CD4-positive, alpha-beta memory T cell (primary cell): ENCODE measurements around the gene SPECC1. TPM values are rescaled to one million over a fixed set of nuclear protein-coding genes. Genes with fewer than 3 reads are reported as not detected.
A peak's percentile ranks its signal among the peaks of the same experiment; 100 is the strongest.

Source experiments
- CTCF ChIA-PET: fragments of 350-600 bp; sonication (Branson Sonifier 250); formaldehyde crosslinking; loops from one replicate; lab custom pipeline; 2021; ENCODE audit warnings: inconsistent platforms; ENCODE audit not compliant: partially characterized antibody; lab: Charles Lee
- POLR2A ChIA-PET: fragments of 350-600 bp; sonication (Branson Sonifier 250); formaldehyde crosslinking; loops from one replicate; lab custom pipeline; 2021; ENCODE audit not compliant: partially characterized antibody; lab: Charles Lee
- DNase-seq, 5 donors: peaks; one replicate each; pipeline versions ENCODE4 v3.0.0 to v3.0.0-alpha.2; 2020 to 2022; ENCODE audit warnings: mixed read lengths in 1 of 5
- H3K27ac ChIP-seq: one replicate; pipeline ENCODE4 v1.7.0; 2013; ENCODE audit warnings: low read depth, low read length
- H3K27me3 ChIP-seq: 2 replicates; pipeline ENCODE4 v1.7.0; 2013; ENCODE audit warnings: mild to moderate bottlenecking, low read length, moderate library complexity; ENCODE audit not compliant: insufficient read depth
- H3K36me3 ChIP-seq: 2 replicates; pipeline ENCODE4 v1.7.0; 2013; ENCODE audit warnings: mild to moderate bottlenecking, low read length, moderate library complexity; ENCODE audit not compliant: insufficient read depth
- H3K4me1 ChIP-seq: 2 replicates; pipeline ENCODE4 v1.7.0; 2013; ENCODE audit warnings: mild to moderate bottlenecking, low read length, moderate library complexity; ENCODE audit not compliant: insufficient read depth
- H3K4me3 ChIP-seq, 2 donors: one replicate each; pipeline ENCODE4 v1.7.0; 2013; ENCODE audit warnings: low read length in 2 of 2, mild to moderate bottlenecking in 1 of 2
- H3K9me3 ChIP-seq, 2 donors: one replicate each; pipeline ENCODE4 v1.7.0; 2013; ENCODE audit warnings: low read length in 2 of 2, control low read depth in 1 of 2; ENCODE audit not compliant: control insufficient read depth in 1 of 2
- H3K27ac Mint-ChIP-seq, 7 donors: one replicate each; pipeline ENCODE4 v1.8.0; 2020 to 2021; ENCODE audit warnings: mixed read lengths in 7 of 7, mild to moderate bottlenecking in 6 of 7, inconsistent platforms in 3 of 7, moderate library complexity in 3 of 7
- H3K27me3 Mint-ChIP-seq, 2 donors: one replicate each; pipeline ENCODE4 v1.8.0; 2020 to 2021; ENCODE audit warnings: mixed read lengths in 2 of 2
- H3K36me3 Mint-ChIP-seq, 2 donors: one replicate each; pipeline ENCODE4 v1.8.0; 2020 to 2021; ENCODE audit warnings: mixed read lengths in 2 of 2, inconsistent platforms in 1 of 2, mild to moderate bottlenecking in 1 of 2
- H3K4me1 Mint-ChIP-seq, 4 donors: one replicate each; pipeline ENCODE4 v1.8.0; 2020 to 2021; ENCODE audit warnings: mixed read lengths in 4 of 4, mild to moderate bottlenecking in 1 of 4
- H3K4me3 Mint-ChIP-seq, 8 donors: one replicate each; pipeline ENCODE4 v1.8.0; 2020 to 2021; ENCODE audit warnings: mixed read lengths in 8 of 8, mild to moderate bottlenecking in 7 of 8, moderate library complexity in 6 of 8, inconsistent platforms in 3 of 8
- H3K9me3 Mint-ChIP-seq, 8 donors: one replicate each; pipeline ENCODE4 v1.8.0; 2020 to 2021; ENCODE audit warnings: mixed read lengths in 8 of 8, mild to moderate bottlenecking in 5 of 8, inconsistent platforms in 3 of 8, moderate library complexity in 1 of 8
- intact Hi-C: fragments of 100-400 bp; cut with micrococcal nuclease; formaldehyde crosslinking; loops from one replicate; pipeline ENCODE4 v1.15.1; 2023
- polyA plus RNA-seq, 2 donors: library from polyadenylated mRNA; unstranded; fragments of 300-500 nt; fragmentation: Illumina TruSeq; gene quantifications; one replicate each; pipeline ENCODE4 v1.2.3, GENCODE V29; 2021
- total RNA-seq, 2 experiments: library from RNA; stranded (reverse); gene quantifications; one replicate each; pipeline ENCODE4 v1.2.3, GENCODE V29; 2021

SPECC1 gene
- total and polyA plus RNA-seq, 4 experiments from 2014 or later: 1.7 to 13.4 (median 8.7) TPM

DNA sequence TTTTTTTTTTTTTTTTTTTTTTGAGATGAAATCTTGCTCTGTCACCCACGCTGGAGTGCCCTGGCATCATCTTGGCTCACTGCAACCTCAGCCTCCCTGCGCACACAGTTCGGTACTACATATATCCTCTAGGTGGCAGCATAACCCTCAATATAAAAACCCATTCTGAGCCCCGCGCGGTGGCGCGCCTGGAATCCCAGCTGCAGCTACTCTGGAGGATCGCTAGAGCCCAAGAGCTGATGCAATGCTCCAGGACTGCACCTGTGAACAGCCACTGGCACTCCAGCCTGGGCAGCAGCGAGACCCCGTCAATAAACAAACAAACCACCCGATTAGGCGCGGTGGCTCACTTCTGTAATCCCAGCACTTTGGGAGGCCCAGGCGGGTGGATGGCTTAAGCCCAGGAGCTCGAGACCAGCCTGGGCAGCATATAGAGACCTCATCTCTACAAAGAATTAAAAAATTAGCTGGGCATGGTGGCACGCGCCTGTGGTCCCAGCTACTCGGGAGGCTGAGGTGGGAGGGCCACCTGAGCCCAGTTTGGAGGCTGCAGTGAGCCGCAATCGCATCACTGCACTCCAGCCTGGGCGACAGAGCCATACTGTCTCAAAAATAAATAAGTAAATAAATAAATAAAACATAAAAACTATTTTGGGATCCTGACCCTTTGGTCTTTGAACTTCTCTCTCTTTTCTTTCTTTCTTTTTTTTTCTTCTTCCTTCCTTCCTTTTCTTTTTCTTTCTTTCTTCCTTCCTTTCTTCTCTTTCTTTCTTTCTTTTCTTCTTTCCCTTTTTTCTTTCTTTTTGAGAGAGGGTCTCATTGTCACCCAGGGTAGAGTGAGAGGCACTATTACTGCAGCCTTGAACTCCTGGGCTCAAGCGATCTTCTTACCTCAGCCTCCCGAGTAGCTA is 16.1 kb upstream of the SPECC1 start:
- Histone ChIP-seq H3K27me3 (no peaks in the 10 kb centered on the region), H3K27ac (no peak overlapping the region), H3K9me3 (no peaks in the 10 kb centered on the region), H3K36me3 (no peaks in the 10 kb centered on the region), H3K4me1 (peaks cover 3% of the 10 kb centered on the region), H3K4me3 (no peak overlapping the region)
- Mint-ChIP-seq H3K36me3 (no peaks in the 10 kb centered on the region), H3K4me1 (peaks cover 2 to 6% (median 4%) of the 10 kb centered on the region in 4 donors), H3K27me3 (peaks cover 9 to 10% of the 10 kb centered on the region in 2 donors), H3K4me3 (peak overlapping the region in 2 of 8 donors; percentile 25 to 55), H3K9me3 (no peaks in the 10 kb centered on the region), H3K27ac (peak overlapping the region in 3 of 7 donors; percentile 4 to 51 (median 29))
- CTCF ChIA-PET: interaction anchor here (0.6 to 6.2 kb wide), 31 partner anchors 8 to 321 kb away, joined by 3 to 75 read pairs (median 5); partner anchors contain the start of genes AKAP10 and SPECC1
- POLR2A ChIA-PET: interaction anchor here (0.6 to 1.2 kb wide), 4 partner anchors 13 to 116 kb away, joined by 3 to 4 read pairs (median 4); partner anchors contain the start of gene AKAP10
- intact Hi-C loops: loop anchor here (1.0 to 2.0 kb wide), 4 partner anchors 16 to 328 kb away; partner anchors contain the start of gene SPECC1
- peak; percentile 74 to 77 (median 75) for DNase-seq

GRCh38 chr17:19996086-19996485 is 13.1 kb upstream of the SPECC1 start:
- Histone ChIP-seq H3K27ac (no peak overlapping the region), H3K36me3 (no peaks in the 10 kb centered on the region), H3K4me3 (no peak overlapping the region), H3K9me3 (no peaks in the 10 kb centered on the region), H3K27me3 (no peaks in the 10 kb centered on the region), H3K4me1 (peaks cover 3% of the 10 kb centered on the region)
- POLR2A ChIA-PET: interaction anchor here (0.6 kb wide), 1 partner anchor 59 kb away, joined by 6 read pairs; no protein-coding TSS in a partner anchor
- intact Hi-C loops: no loop called here
- Mint-ChIP-seq H3K9me3 (peaks cover 0 to 2% (median 0%) of the 10 kb centered on the region in 8 donors), H3K4me1 (peaks cover 2 to 6% (median 4%) of the 10 kb centered on the region in 4 donors), H3K27ac (no peak overlapping the region), H3K27me3 (peaks cover 11 to 17% of the 10 kb centered on the region in 2 donors), H3K36me3 (no peaks in the 10 kb centered on the region), H3K4me3 (no peak overlapping the region)
- no peak for DNase-seq
- CTCF ChIA-PET: interaction anchor here (0.9 to 6.2 kb wide), 4 partner anchors 14 to 132 kb away, joined by 3 to 73 read pairs (median 4); partner anchors contain the start of gene SPECC1

DNA sequence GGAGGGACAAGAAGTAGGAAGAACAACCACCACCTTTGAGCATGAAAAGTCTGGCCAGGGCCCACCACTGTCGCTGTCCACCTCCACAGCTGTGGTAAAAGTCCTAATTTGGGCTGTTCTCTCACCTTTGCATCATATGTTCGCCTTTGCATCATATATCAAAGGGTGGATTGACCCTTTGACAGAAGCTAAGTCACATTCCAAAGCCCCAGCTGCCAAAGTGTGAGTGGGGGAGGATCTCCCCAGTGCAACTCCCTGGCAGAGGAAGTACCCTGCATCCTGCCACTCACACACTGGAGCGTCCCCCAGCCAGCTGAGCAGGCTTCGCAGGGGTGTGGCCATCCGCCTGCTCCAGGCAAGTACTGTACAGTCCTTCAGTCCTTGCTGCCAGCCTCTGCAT is 12.7 kb upstream of the SPECC1 start:
- H3K27ac ChIP-seq: no peak overlapping the region
- POLR2A ChIA-PET: interaction anchor here (0.6 kb wide), 2 partner anchors 58 to 311 kb away, joined by 3 to 6 read pairs; no protein-coding TSS in a partner anchor
- H3K4me3 Mint-ChIP-seq: no peak overlapping the region
- H3K36me3 ChIP-seq: no peaks in the 10 kb centered on the region
- no peaks in the 10 kb centered on the region for H3K9me3 ChIP-seq
- H3K4me3 ChIP-seq: no peak overlapping the region
- intact Hi-C loops: no loop called here
- H3K9me3 Mint-ChIP-seq: peaks cover 0 to 2% (median 0%) of the 10 kb centered on the region in 8 donors
- CTCF ChIA-PET: interaction anchor here (0.9 to 6.2 kb wide), 4 partner anchors 14 to 132 kb away, joined by 3 to 73 read pairs (median 4); partner anchors contain the start of gene SPECC1
- no peaks in the 10 kb centered on the region for H3K27me3 ChIP-seq
- H3K27me3 Mint-ChIP-seq: peaks cover 11 to 17% of the 10 kb centered on the region in 2 donors
- no peak for DNase-seq
- peaks cover 2 to 6% (median 4%) of the 10 kb centered on the region in 4 donors for H3K4me1 Mint-ChIP-seq
- H3K27ac Mint-ChIP-seq: no peak overlapping the region
- H3K36me3 Mint-ChIP-seq: no peaks in the 10 kb centered on the region
- peaks cover 3% of the 10 kb centered on the region for H3K4me1 ChIP-seq

- H3K9me3 Mint-ChIP-seq: no peaks in the 10 kb centered on the region
- peak overlapping the region in 6 of 7 donors; percentile 68 to 92 (median 85) for H3K27ac Mint-ChIP-seq
- peaks cover 16 to 18% of the 10 kb centered on the region in 2 donors for H3K27me3 Mint-ChIP-seq
- Histone ChIP-seq H3K36me3 (no peaks in the 10 kb centered on the region), H3K4me3 (peak overlapping the region; percentile 65 to 66), H3K4me1 (peaks cover 14% of the 10 kb centered on the region), H3K27ac (no peak overlapping the region), H3K27me3 (peaks cover 7% of the 10 kb centered on the region), H3K9me3 (no peaks in the 10 kb centered on the region)
- POLR2A ChIA-PET: interaction anchor here (0.9 to 2.9 kb wide), 3 partner anchors 11 to 31 kb away, joined by 3 to 22 read pairs (median 4); partner anchors contain the start of gene AKAP10
- H3K36me3 Mint-ChIP-seq: no peaks in the 10 kb centered on the region
- peak overlapping the region; percentile 91 to 98 (median 93) for H3K4me3 Mint-ChIP-seq
- CTCF ChIA-PET: interaction anchor here (0.7 to 6.0 kb wide), 8 partner anchors 8 to 1035 kb away, joined by 3 to 73 read pairs (median 4); partner anchors contain the start of gene USP22
- peak in 3 of 5 donors; percentile 8 to 34 (median 12) for DNase-seq
- H3K4me1 Mint-ChIP-seq: peaks cover 9 to 17% (median 10%) of the 10 kb centered on the region in 4 donors
- intact Hi-C loops: loop anchor here (1.0 to 5.0 kb wide), 3 partner anchors 16 to 109 kb away; partner anchors contain the start of gene AKAP10
These were observed 712 bp upstream of the SPECC1 start for GRCh38 chr17:20008242-20009051.

DNA sequence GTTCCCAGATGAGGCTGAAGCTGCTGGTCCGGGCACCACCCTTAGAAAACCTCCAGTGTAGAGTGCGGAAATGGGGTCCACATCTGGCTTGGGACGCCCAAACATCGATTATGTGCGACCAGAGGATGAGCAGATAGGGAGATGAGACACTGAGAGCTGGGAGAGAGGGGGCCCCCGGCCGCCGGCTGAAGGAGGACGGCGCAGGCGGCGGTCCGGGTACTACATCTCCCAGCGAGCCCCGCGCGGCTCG is 182 bp upstream of the SPECC1 start:
- Histone ChIP-seq H3K4me1 (peaks cover 14% of the 10 kb centered on the region), H3K4me3 (peak overlapping the region; percentile 65 to 66), H3K27ac (no peak overlapping the region), H3K9me3 (no peaks in the 10 kb centered on the region), H3K27me3 (peaks cover 7% of the 10 kb centered on the region), H3K36me3 (no peaks in the 10 kb centered on the region)
- H3K36me3 Mint-ChIP-seq: no peaks in the 10 kb centered on the region
- no peaks in the 10 kb centered on the region for H3K9me3 Mint-ChIP-seq
- peaks cover 9 to 17% (median 10%) of the 10 kb centered on the region in 4 donors for H3K4me1 Mint-ChIP-seq
- intact Hi-C loops: loop anchor here (1.0 to 5.0 kb wide), 3 partner anchors 17 to 108 kb away; partner anchors contain the start of gene AKAP10
- no peak for DNase-seq
- CTCF ChIA-PET: interaction anchor here (0.7 to 6.0 kb wide), 9 partner anchors 9 to 1034 kb away, joined by 3 to 73 read pairs (median 5); partner anchors contain the start of gene USP22
- H3K27me3 Mint-ChIP-seq: peaks cover 19 to 23% of the 10 kb centered on the region in 2 donors
- POLR2A ChIA-PET: interaction anchor here (0.6 to 2.9 kb wide), 4 partner anchors 11 to 175 kb away, joined by 3 to 22 read pairs (median 4); partner anchors contain the start of gene AKAP10
- peak overlapping the region; percentile 91 to 98 (median 93) for H3K4me3 Mint-ChIP-seq
- peak overlapping the region; percentile 29 to 92 (median 84) for H3K27ac Mint-ChIP-seq

GRCh38 chr17:20010099-20010863 is 1.1 kb downstream of the SPECC1 start:
- ChIA-PET POLR2A (interaction anchor here (0.7 to 2.9 kb wide), 4 partner anchors 9 to 145 kb away, joined by 3 to 22 read pairs (median 3); partner anchors contain the start of gene AKAP10), CTCF (interaction anchor here (0.7 to 6.0 kb wide), 12 partner anchors 9 to 497 kb away, joined by 3 to 73 read pairs (median 5); no protein-coding TSS in a partner anchor)
- Histone ChIP-seq H3K4me3 (peak overlapping the region; percentile 57 to 66), H3K9me3 (no peaks in the 10 kb centered on the region), H3K27ac (no peak overlapping the region), H3K4me1 (peaks cover 14% of the 10 kb centered on the region), H3K36me3 (no peaks in the 10 kb centered on the region), H3K27me3 (peaks cover 7% of the 10 kb centered on the region)
- Mint-ChIP-seq H3K27ac (peak overlapping the region in 4 of 7 donors; percentile 66 to 91 (median 74)), H3K4me1 (peaks cover 9 to 17% (median 10%) of the 10 kb centered on the region in 4 donors), H3K4me3 (peak overlapping the region; percentile 85 to 94 (median 90)), H3K36me3 (no peaks in the 10 kb centered on the region), H3K9me3 (no peaks in the 10 kb centered on the region), H3K27me3 (peaks cover 17 to 27% of the 10 kb centered on the region in 2 donors)
- DNase-seq: peak in 4 of 5 donors; percentile 6 to 41 (median 14)
- intact Hi-C loops: no loop called here
